ENCODE results near the gene SMIM1.

SMIM1 gene

GRCh38 chr1:3740752-3741151 lies 31.8 kb upstream of the SMIM1 start:
- H3K4me3 ChIP-seq (ENCODE audit: low read depth, low read length), result no peak overlapping the region
- no peak for TF ChIP-seq CTCF (IDR thresholded peaks at IDR 0.05; ENCODE audit: low read depth, low read length)

- H3K4me3 ChIP-seq (ENCODE audit: low read depth, low read length), result no peak overlapping the region
- no peak for TF ChIP-seq CTCF (IDR thresholded peaks at IDR 0.05; ENCODE audit: low read depth, low read length)
These were observed 30.7 kb upstream of the SMIM1 start for GRCh38 chr1:3741566-3742438.

GRCh38 chr1:3742439-3743298 lies 29.9 kb upstream of the SMIM1 start:
- H3K4me3 ChIP-seq (ENCODE audit: low read depth, low read length), result no peak overlapping the region
- TF ChIP-seq CTCF (IDR thresholded peaks at IDR 0.05; ENCODE audit: low read depth, low read length), result no peak

GRCh38 chr1:3743421-3743820 lies 29.1 kb upstream of the SMIM1 start:
- H3K4me3 ChIP-seq (ENCODE audit: low read depth, low read length), result no peak overlapping the region
- TF ChIP-seq CTCF (IDR thresholded peaks at IDR 0.05; ENCODE audit: low read depth, low read length), result no peak

GRCh38 chr1:3743826-3744225 lies 28.7 kb upstream of the SMIM1 start:
- no peak for TF ChIP-seq CTCF (IDR thresholded peaks at IDR 0.05; ENCODE audit: low read depth, low read length)
- H3K4me3 ChIP-seq (ENCODE audit: low read depth, low read length), result no peak overlapping the region

GRCh38 chr1:3744646-3745045 lies 27.9 kb upstream of the SMIM1 start:
- H3K4me3 ChIP-seq (ENCODE audit: low read depth, low read length), result no peak overlapping the region
- TF ChIP-seq CTCF (IDR thresholded peaks at IDR 0.05; ENCODE audit: low read depth, low read length), result no peak

GRCh38 chr1:3745071-3745470 lies 27.5 kb upstream of the SMIM1 start:
- no peak for TF ChIP-seq CTCF (IDR thresholded peaks at IDR 0.05; ENCODE audit: low read depth, low read length)
- no peak overlapping the region for H3K4me3 ChIP-seq (ENCODE audit: low read depth, low read length)
